IMR-90 (cell line): ENCODE measurements around the gene ARHGAP23. TPM values are rescaled to one million over a fixed set of nuclear protein-coding genes. Genes with fewer than 3 reads are reported as not detected.

Experiments used
- ATAC-seq: fragments of 200-7000 bp; cut with Tn5 transposase; 2 replicates; pipeline ENCODE4 v1.9.1; 2020; ENCODE audit warnings: low read depth, mild to moderate bottlenecking, moderate library complexity
- BruUV-seq: library from RNA; stranded (reverse); fragments of 400-500 nt; replicated peaks from 2 replicates; lab custom pipeline; 2021; lab: Mats Ljungman, UMichigan
- CTCF ChIA-PET: fragments of 300-600 bp; formaldehyde crosslinking; extraction: SDS; loops from one replicate; lab custom pipeline; 2021; ENCODE audit warnings: antibody characterized with exemption; lab: Yijun Ruan, JAX
- POLR2A ChIA-PET: fragments of 300-600 bp; sonication (Branson Sonifier 250); formaldehyde crosslinking; loops from one replicate; lab custom pipeline; 2022; ENCODE audit warnings: antibody characterized with exemption; ENCODE audit not compliant: unreplicated experiment; lab: Charles Lee
- DNase-seq: peaks from one replicate; pipeline ENCODE4 v3.0.0; 2013
- H2AFZ ChIP-seq: replicated peaks from 2 replicates; pipeline ENCODE3; 2013; ENCODE audit warnings: low read length, mild to moderate bottlenecking; ENCODE audit not compliant: poor library complexity
- H2AK5ac ChIP-seq: 2 replicates; pipeline ENCODE4 v1.6.1; 2013; ENCODE audit warnings: low read depth, low read length, inconsistent platforms
- H2AK9ac ChIP-seq: replicated peaks from 2 replicates; pipeline ENCODE3; 2013; ENCODE audit warnings: mild to moderate bottlenecking, low read depth, low read length, moderate library complexity; ENCODE audit not compliant: poor library complexity
- H2BK120ac ChIP-seq: 2 replicates; pipeline ENCODE4 v1.6.1; 2013; ENCODE audit warnings: low read depth, low read length, inconsistent platforms
- H2BK15ac ChIP-seq: 3 replicates; pipeline ENCODE4 v1.6.1; 2013; ENCODE audit warnings: low read depth, low read length, inconsistent platforms
- H2BK20ac ChIP-seq: 2 replicates; pipeline ENCODE4 v1.6.1; 2013; ENCODE audit warnings: low read depth, mild to moderate bottlenecking, inconsistent platforms, low read length, moderate library complexity
- H2BK5ac ChIP-seq: 2 replicates; pipeline ENCODE4 v1.6.1; 2013; ENCODE audit warnings: mild to moderate bottlenecking, low read depth, low read length, inconsistent platforms; ENCODE audit not compliant: poor library complexity, severe bottlenecking
- H3K14ac ChIP-seq: replicated peaks from 2 replicates; pipeline ENCODE4 v1.6.1; 2013; ENCODE audit warnings: low read depth, low read length, inconsistent platforms
- H3K18ac ChIP-seq: 2 replicates; pipeline ENCODE4 v1.6.1; 2013; ENCODE audit warnings: low read depth, low read length, control low read depth
- H3K23ac ChIP-seq: 2 replicates; pipeline ENCODE4 v1.6.1; 2013; ENCODE audit warnings: low read depth, low read length, inconsistent platforms
- H3K27ac ChIP-seq: 2 replicates; pipeline ENCODE4 v1.5.1; 2013; ENCODE audit warnings: mild to moderate bottlenecking, control low read depth, low read length; ENCODE audit not compliant: insufficient read depth
- H3K27me3 ChIP-seq: 2 replicates; pipeline ENCODE4 v1.6.1; 2013; ENCODE audit warnings: low read length; ENCODE audit not compliant: control insufficient read depth, insufficient read depth
- H3K36me3 ChIP-seq: 2 replicates; pipeline ENCODE4 v1.6.1; 2013; ENCODE audit warnings: low read length, mixed read lengths; ENCODE audit not compliant: control insufficient read depth, insufficient read depth
- H3K4ac ChIP-seq: 2 replicates; pipeline ENCODE4 v1.6.1; 2013; ENCODE audit warnings: low read depth, low read length, inconsistent platforms
- H3K4me1 ChIP-seq: 2 replicates; pipeline ENCODE4 v1.6.1; 2013; ENCODE audit warnings: low read length, mixed read lengths; ENCODE audit not compliant: control insufficient read depth, insufficient read depth
- H3K4me2 ChIP-seq: 2 replicates; pipeline ENCODE4 v1.6.1; 2013; ENCODE audit warnings: low read depth, mild to moderate bottlenecking, control low read depth, low read length, moderate library complexity
- H3K4me3 ChIP-seq: 2 replicates; pipeline ENCODE4 v1.5.1; 2013; ENCODE audit warnings: low read depth, mild to moderate bottlenecking, control low read depth, low read length, moderate library complexity; ENCODE audit not compliant: insufficient read depth
- H3K56ac ChIP-seq: 2 replicates; pipeline ENCODE4 v1.6.1; 2013; ENCODE audit warnings: low read length, inconsistent platforms; ENCODE audit not compliant: insufficient read depth; ENCODE audit errors: extremely low read depth
- H3K79me1 ChIP-seq, 2 experiments: 2 replicates each; pipeline ENCODE4 v1.6.1; 2013; ENCODE audit warnings: low read length in 2 of 2, inconsistent platforms in 1 of 2, low read depth in 1 of 2
- H3K9ac ChIP-seq: 2 replicates; pipeline ENCODE4 v1.6.1; 2013; ENCODE audit warnings: low read depth, low read length, control low read depth
- H3K9me1 ChIP-seq: 2 replicates; pipeline ENCODE4 v1.6.1; 2013; ENCODE audit warnings: low read length, inconsistent platforms; ENCODE audit not compliant: insufficient read depth
- H3K9me3 ChIP-seq: 2 replicates; pipeline ENCODE4 v1.6.1; 2013; ENCODE audit warnings: low read length; ENCODE audit not compliant: control insufficient read depth, insufficient read depth
- H4K20me1 ChIP-seq: 2 replicates; pipeline ENCODE4 v1.6.1; 2013; ENCODE audit warnings: low read length, inconsistent platforms; ENCODE audit not compliant: insufficient read depth
- H4K5ac ChIP-seq: 2 replicates; pipeline ENCODE4 v1.6.1; 2013; ENCODE audit warnings: mild to moderate bottlenecking, low read depth, low read length, control low read depth
- H4K8ac ChIP-seq, 2 experiments: 2 replicates each; pipeline ENCODE4 v1.6.1; 2013; ENCODE audit warnings: low read depth in 2 of 2, low read length in 2 of 2, control low read depth in 1 of 2, inconsistent platforms in 1 of 2
- H4K91ac ChIP-seq: 2 replicates; pipeline ENCODE4 v1.6.1; 2013; ENCODE audit warnings: low read depth, low read length, inconsistent platforms; ENCODE audit not compliant: insufficient read depth
- BHLHE40 ChIP-seq: fragments of 150-350 bp; IDR thresholded peaks from 2 replicates; pipeline ENCODE4 v1.6.1; 2016; ENCODE audit warnings: mild to moderate bottlenecking, low read depth, low read length
- CEBPB ChIP-seq: IDR thresholded peaks from 2 replicates; pipeline ENCODE4 v1.6.1; 2012; ENCODE audit warnings: low read depth, low read length, improper control_type of control experiment
- CHD1 ChIP-seq: IDR thresholded peaks from 2 replicates; pipeline ENCODE4 v1.6.1; 2012; ENCODE audit warnings: low read depth, low read length, improper control_type of control experiment
- CTCF ChIP-seq: conservative IDR thresholded peaks from 2 replicates; pipeline ENCODE4 v1.5.1; 2012; ENCODE audit warnings: mild to moderate bottlenecking, low read depth, low read length, improper control_type of control experiment
- ELK1 ChIP-seq: fragments of 150-350 bp; IDR thresholded peaks from 2 replicates; pipeline ENCODE4 v1.6.1; 2016; ENCODE audit warnings: low read depth, mild to moderate bottlenecking, low read length, moderate library complexity, borderline replicate concordance
- FOS ChIP-seq: fragments of 150-350 bp; IDR thresholded peaks from 2 replicates; pipeline ENCODE4 v1.6.1; 2016; ENCODE audit warnings: low read depth, low read length
- MAFK ChIP-seq: IDR thresholded peaks from 2 replicates; pipeline ENCODE4 v1.6.1; 2012; ENCODE audit warnings: low read depth, low read length, improper control_type of control experiment
- MAZ ChIP-seq: IDR thresholded peaks from 2 replicates; pipeline ENCODE4 v1.6.1; 2012; ENCODE audit warnings: low read depth, mild to moderate bottlenecking, low read length, improper control_type of control experiment, moderate library complexity, borderline replicate concordance
- MXI1 ChIP-seq: IDR thresholded peaks from 2 replicates; pipeline ENCODE4 v1.6.1; 2012; ENCODE audit warnings: low read depth, mild to moderate bottlenecking, low read length, moderate library complexity, borderline replicate concordance
- NFE2L2 ChIP-seq: fragments of 150-350 bp; IDR thresholded peaks from 2 replicates; pipeline ENCODE4 v1.6.1; 2016; ENCODE audit warnings: low read depth, mild to moderate bottlenecking, low read length
- POLR2A ChIP-seq: IDR thresholded peaks from 2 replicates; pipeline ENCODE4 v1.6.1; 2012; ENCODE audit warnings: mild to moderate bottlenecking, low read depth, low read length
- RAD21 ChIP-seq: IDR thresholded peaks from 2 replicates; pipeline ENCODE4 v1.6.1; 2012; ENCODE audit warnings: low read length, improper control_type of control experiment
- RCOR1 ChIP-seq: IDR thresholded peaks from 2 replicates; pipeline ENCODE4 v1.6.1; 2012; ENCODE audit warnings: mild to moderate bottlenecking, low read length, improper control_type of control experiment; ENCODE audit not compliant: insufficient replicate concordance
- RFX5 ChIP-seq: IDR thresholded peaks from 2 replicates; pipeline ENCODE4 v1.8.0; 2012; ENCODE audit warnings: low read depth, mild to moderate bottlenecking, low read length, moderate library complexity
- SMC3 ChIP-seq: fragments of 150-350 bp; IDR thresholded peaks from 2 replicates; pipeline ENCODE4 v1.6.1; 2016; ENCODE audit warnings: low read depth, mild to moderate bottlenecking, antibody characterized with exemption, low read length, moderate library complexity
- dilution Hi-C: fragments of 300-500 bp; cut with HindIII; formaldehyde crosslinking; loops from one replicate; pipeline ENCODE4 v1.14.3; 2018; ENCODE audit warnings: low sequenced_read_pairs; ENCODE audit not compliant: unreplicated experiment
- in situ Hi-C: fragments of 300-500 bp; cut with MboI; formaldehyde crosslinking; loops from 3 replicates; pipeline ENCODE4 v1.14.3; 2019; ENCODE audit warnings: low sequenced_read_pairs, inconsistent platforms, mixed read lengths
- intact Hi-C: fragments of 100-400 bp; cut with micrococcal nuclease; formaldehyde crosslinking; loops from 2 replicates; pipeline ENCODE4 v1.10.0; 2022
- polyA plus RNA-seq, 3 experiments: library from polyadenylated mRNA; depleted of rRNA; stranded (reverse); fragments of >200 nt; gene quantifications; 2 replicates each; pipeline ENCODE4 v1.2.3, GENCODE V29; 2012; ENCODE audit warnings: low replicate concordance in 1 of 3
- total RNA-seq: library from RNA; depleted of rRNA; stranded (reverse); fragments of >200 nt; gene quantifications from 2 replicates; pipeline ENCODE4 v1.2.3, GENCODE V29; 2012
- TF ChIP-seq, protein P1 (sequence below): fragments of 150-350 bp; IDR thresholded peaks from 2 replicates; pipeline ENCODE4 v1.6.1; 2017; ENCODE audit warnings: mild to moderate bottlenecking, antibody characterized with exemption, low read length, low read depth

The ARHGAP23 gene
- total and polyA plus RNA-seq, 2 of the 4 experiments (the other 2 are of a cell fraction) = 9.3 to 43.3 TPM

DNA sequence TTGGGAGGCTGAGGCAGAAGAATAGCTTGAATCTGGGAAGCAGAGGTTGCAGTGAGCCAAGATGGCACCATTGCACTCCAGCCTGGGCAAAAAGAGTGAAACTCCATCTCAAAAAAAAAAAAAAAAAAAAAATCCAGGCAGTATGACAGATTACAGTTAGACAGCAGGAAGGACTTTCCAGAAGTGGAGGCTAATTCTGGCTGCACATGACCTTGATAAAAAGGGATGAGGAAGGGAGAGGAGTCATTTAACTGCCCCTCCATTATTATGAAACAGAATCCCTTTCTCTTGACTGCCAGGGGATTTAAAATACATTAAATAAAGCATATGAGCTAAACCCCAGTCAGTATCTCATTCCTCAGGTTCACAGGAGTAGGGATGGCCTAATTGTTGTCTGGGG is 1.8 kb upstream of the ARHGAP23 start:
- TF ChIP-seq BHLHE40 = no peak
- TF ChIP-seq CHD1 = no peak
- no peak for TF ChIP-seq NFE2L2
- no peak for TF ChIP-seq CEBPB
- TF ChIP-seq RAD21 = no peak
- TF ChIP-seq, protein P1, sequence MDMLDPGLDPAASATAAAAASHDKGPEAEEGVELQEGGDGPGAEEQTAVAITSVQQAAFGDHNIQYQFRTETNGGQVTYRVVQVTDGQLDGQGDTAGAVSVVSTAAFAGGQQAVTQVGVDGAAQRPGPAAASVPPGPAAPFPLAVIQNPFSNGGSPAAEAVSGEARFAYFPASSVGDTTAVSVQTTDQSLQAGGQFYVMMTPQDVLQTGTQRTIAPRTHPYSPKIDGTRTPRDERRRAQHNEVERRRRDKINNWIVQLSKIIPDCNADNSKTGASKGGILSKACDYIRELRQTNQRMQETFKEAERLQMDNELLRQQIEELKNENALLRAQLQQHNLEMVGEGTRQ = no peak
- TF ChIP-seq ELK1 = no peak
- TF ChIP-seq MAZ = no peak
- TF ChIP-seq RCOR1 = no peak
- TF ChIP-seq MAFK = no peak
- TF ChIP-seq RFX5 = no peak
- no peak for TF ChIP-seq POLR2A
- no peak for TF ChIP-seq MXI1
- no peak for TF ChIP-seq CTCF
- no peak for TF ChIP-seq FOS
- no peak for TF ChIP-seq SMC3
- Histone ChIP-seq H2AK5ac (0 out of 2 replicates have a peak overlapping the region, but pooled peaks have one; percentile 31), H3K23ac (peak overlapping the region; percentile 23; the same call in 1 of the 2 replicates), H4K20me1 (peaks cover 27% of the 10 kb centered on the region), H2AK9ac (peak overlapping the region; percentile 75), H3K14ac (0 out of 2 replicates have a peak overlapping the region, but pooled peaks have one; percentile 56), H4K91ac (no peak overlapping the region), H3K9me3 (no peaks in the 10 kb centered on the region), H3K79me1 (peaks cover 16 to 46% of the 10 kb centered on the region in 2 experiments), H3K4ac (peak overlapping the region; percentile 31; the same call in 1 of the 2 replicates), H2BK20ac (peak overlapping the region; percentile 16; the same call in 1 of the 2 replicates), H3K18ac (no peak overlapping the region), H2AFZ (no peak overlapping the region), H3K4me2 (no peak overlapping the region), H3K9me1 (peaks cover 19% of the 10 kb centered on the region), H3K36me3 (no peaks in the 10 kb centered on the region), H2BK5ac (peak overlapping the region; percentile 8), H3K9ac (no peak overlapping the region; the same call in 1 of the 2 replicates), H4K8ac (peak overlapping the region in 1 of 2 experiments; percentile 19; a peak in 1 of 4 replicates), H3K27ac (no peak overlapping the region), H3K4me1 (peaks cover 38% of the 10 kb centered on the region), H2BK15ac (0 out of 3 replicates have a peak overlapping the region, but pooled peaks have one; percentile 5), H3K27me3 (no peaks in the 10 kb centered on the region), H3K4me3 (no peak overlapping the region), H4K5ac (no peak overlapping the region; the same call in 1 of the 2 replicates), H3K56ac (no peak overlapping the region), H2BK120ac (peak overlapping the region; percentile 19; the same call in 1 of the 2 replicates)
- DNase-seq = no peak
- dilution Hi-C loops (no loop called here), in situ Hi-C loops (no loop called here), intact Hi-C loops (no loop called here)
- no peak for ATAC-seq
- BruUV-seq = no TSS peak
- POLR2A ChIA-PET = interaction anchor here (0.7 kb wide), 1 partner anchor 187 kb away, joined by 11 read pairs; no protein-coding TSS in a partner anchor
- CTCF ChIA-PET = no interaction called here
